HG02678 (cell line): ENCODE data around the gene HS3ST3B1.

ENCODE experiments used
- ATAC-seq: cut with Tn5 transposase; IDR thresholded peaks from one replicate; pipeline ENCODE4 v1.9.1; 2021; ENCODE audit warnings: mild to moderate bottlenecking, moderate library complexity; ENCODE audit not compliant: unreplicated experiment

HS3ST3B1 gene

DNA sequence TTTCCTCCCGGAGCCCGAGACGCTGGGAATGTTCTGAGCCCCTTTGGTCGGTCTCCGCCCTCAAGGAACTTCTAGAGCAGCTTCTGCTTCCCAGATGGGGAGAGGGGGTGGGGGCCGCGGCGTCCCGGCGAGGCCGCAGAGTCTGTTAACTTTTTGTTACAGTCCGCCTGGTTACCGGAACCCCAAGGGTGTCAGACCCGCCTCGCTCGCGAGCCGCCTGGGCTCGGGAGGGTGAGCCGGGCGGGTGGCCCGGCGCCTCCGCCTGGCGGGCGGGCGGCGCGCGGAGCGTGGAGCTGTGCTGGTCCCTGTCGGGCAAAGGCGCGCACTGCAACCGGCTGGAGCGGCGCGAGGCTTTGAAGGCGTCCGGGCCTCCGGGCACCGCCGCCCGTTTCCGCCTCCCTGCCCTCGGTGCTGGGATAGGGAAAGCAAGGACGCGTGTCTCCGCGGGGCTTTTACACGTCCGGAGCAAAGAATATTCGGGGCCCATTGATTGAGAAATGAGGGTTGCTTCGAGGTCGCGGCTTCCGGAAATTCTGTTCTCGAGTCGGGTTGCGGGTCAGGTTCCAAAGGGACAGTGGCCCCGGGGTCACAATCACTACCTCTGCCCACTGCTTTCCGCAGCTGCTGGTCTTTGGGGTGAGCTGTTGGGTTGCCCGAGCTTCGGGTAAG is 1.7 kb downstream of the HS3ST3B1 start:
- ATAC-seq = peak; percentile 71

DNA sequence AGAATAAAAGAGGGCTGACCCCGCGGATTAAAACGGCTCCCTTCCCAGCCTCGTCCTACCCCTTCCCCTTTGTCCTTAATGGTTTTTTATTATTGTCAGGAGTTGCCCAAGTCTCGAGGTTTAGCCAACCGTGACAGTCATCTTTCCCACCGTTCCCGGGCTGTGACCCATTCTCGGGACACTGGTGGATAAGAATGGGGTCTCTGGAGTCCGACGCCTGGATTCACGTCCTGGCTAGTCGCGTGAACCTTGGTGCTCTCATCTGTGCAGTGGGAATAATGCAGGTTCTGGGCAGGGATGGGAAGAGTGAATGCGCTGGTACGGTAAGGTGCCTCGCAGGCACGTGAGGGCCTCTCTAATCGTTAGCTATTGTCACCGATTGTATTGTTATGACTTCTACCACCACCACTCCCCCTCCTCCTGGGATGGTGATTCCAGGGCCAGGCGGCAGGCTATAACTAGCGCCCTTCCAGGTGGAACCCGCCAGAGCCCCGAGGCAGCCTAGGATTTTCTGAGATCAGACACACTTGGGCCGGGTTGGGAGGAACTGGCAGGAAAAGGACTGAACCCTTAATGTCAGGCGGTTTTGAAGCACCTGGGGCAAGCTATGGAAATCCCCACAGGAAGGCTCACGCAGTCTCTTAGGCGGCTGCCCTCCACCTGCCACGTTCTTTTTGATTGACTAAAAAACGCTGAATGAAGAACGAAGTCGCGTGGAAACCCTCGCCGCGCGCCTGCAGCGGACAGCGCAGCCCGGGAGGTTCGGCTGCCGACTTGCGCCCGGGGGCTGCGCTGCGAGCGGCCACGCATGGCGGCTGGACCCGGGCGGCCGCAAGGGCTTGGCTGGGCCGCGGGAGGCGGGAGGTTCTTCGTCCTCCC is 2.7 kb downstream of the HS3ST3B1 start:
- no peak for ATAC-seq

DNA sequence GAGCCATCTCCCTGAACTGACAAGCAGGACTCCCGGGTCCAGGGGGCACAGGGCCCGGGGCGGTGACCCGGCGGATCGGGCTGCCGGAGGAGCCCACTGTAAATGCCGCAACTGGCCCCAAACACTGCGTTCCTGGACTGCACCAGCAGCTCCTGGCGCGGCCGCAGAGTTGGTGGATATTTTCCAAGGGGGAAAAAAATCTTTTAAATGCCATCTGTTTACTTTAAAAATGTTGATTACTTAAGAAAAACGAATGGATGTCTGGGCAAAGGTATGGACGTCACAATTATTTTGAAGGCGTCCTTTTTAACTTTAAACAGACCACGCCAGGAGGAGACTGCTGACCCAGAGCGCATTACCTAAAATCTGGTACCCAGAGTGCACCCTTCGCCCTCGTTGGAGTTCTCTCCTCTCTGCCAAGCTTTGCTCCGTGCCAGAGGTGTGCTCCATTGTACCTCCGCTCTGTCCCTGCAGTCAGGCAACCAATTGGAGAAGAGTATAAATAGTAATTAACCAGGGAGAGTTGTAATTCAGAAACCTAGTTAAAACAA is 3.4 kb downstream of the HS3ST3B1 start:
- no peak for ATAC-seq

DNA sequence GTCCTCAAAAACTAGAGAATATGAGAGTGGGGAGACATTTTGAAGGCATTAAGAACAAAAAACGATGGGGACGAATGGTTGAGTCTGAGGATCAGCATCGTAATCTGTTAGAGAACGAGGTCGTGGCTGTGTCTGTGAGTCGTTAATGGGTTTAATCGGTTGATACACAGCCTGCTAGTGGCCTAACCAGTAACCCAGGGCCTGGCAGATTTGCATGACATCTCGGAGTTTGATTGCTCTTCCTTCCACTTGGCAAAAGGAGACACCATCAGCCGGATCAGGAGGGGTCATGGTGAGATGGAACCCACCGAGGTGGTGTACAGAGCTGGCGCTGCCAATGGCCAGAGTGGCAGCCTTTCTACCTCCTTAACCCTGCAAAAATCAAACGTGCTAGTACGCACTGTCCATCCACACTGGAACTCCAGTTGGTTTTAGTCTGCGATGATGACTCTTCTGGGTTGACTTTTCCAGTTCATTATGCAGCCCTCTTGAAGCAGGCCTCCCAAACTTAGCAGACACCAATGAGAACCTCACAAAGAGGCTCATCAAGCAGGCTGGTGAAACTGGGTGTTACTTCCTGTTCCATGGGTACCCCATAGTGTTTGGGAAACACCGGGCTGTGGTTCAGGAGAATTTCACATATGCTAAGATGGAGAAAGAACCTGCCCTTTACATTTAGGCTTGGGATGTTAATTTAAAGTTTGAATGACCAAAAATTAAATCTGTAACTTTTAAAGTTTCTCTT is 4.1 kb downstream of the HS3ST3B1 start:
- ATAC-seq = no peak

DNA sequence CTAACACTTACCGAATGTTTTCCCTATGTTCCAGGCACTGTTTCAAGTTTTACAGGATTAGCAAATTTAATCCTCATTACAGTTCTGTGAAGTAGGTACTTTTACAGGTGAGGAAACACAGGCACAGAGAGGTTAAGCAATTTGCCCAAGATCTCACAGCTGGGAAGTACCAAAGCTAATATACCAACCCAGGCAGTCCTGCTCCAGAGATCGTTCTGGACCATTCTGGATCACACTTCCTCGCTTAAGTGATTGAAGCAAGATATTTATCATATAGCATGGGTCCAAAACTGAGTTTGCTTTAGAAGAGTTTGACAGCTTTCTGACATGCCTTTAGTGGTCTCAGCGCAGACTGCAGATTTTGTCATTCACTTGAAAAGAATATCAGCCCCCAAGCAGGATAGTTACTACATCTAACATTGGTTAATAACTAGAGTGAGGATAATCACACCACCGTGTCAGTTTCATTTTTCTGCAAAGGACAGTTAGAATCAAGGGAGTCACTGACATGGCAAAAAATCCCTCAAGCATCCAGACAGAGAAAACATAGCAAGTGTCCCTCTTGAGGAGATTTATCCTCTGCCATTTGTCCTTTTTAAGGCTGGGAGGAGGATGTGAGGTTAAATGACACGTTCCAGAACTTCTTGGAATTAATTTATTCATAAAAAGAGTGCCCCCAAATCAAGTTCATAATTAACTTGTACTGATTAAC is 5.1 kb downstream of the HS3ST3B1 start:
- ATAC-seq = no peak

DNA sequence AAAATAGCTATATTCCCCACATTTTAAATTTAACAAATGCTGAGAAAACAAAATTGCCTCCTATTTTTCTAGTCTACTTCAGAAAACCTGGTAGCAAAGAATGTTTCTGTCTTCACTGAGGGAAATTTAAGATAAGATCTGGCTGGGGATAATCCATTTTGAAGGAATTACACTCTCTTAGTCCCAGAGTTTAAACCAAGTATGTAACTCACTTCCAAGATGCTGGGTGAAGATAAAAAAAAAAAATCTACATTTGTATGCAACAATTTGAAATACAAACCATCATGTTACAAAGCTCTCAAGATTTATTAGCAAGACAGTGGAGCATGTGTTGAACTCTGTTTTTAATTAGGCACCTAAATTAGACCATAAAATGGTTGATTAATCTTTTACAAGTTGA is 5.7 kb downstream of the HS3ST3B1 start:
- no peak for ATAC-seq

DNA sequence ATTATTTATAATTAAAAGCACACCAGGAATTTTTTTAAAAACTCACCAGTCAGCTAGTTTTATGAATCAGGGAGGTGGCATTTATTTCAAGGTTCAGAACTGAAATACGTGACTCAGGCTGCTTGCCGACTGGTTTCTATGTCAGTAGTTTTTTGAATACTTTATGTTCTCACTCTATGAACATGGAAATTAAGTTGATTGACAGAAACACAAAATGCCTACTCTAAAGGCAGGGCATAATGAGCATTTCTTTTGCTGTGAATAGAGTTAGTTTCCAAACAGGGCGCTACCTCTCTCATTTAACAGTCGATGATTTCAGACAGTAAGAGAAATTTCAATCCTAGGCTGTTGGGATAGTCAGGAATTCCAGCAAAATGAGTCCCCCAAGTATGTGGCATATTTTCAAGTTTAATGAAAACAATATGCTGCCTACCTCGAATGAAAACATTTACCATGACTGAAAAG is 6.7 kb downstream of the HS3ST3B1 start:
- ATAC-seq = no peak

DNA sequence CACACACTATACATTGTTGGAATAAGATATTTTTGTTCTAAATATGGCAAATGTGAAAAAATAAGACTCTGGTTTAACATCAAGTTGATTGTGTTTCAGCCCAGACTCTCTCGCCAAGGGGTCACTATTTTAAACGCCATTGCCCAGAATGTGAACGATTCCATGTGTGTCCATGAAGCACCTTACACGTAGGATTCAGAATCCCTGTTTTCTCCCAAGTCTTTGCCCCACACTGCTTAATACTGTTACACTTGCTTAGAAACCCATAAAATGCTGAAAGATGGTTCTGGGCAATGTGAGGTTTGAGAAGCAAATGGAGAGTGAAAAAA is 7.7 kb downstream of the HS3ST3B1 start:
- ATAC-seq = no peak

DNA sequence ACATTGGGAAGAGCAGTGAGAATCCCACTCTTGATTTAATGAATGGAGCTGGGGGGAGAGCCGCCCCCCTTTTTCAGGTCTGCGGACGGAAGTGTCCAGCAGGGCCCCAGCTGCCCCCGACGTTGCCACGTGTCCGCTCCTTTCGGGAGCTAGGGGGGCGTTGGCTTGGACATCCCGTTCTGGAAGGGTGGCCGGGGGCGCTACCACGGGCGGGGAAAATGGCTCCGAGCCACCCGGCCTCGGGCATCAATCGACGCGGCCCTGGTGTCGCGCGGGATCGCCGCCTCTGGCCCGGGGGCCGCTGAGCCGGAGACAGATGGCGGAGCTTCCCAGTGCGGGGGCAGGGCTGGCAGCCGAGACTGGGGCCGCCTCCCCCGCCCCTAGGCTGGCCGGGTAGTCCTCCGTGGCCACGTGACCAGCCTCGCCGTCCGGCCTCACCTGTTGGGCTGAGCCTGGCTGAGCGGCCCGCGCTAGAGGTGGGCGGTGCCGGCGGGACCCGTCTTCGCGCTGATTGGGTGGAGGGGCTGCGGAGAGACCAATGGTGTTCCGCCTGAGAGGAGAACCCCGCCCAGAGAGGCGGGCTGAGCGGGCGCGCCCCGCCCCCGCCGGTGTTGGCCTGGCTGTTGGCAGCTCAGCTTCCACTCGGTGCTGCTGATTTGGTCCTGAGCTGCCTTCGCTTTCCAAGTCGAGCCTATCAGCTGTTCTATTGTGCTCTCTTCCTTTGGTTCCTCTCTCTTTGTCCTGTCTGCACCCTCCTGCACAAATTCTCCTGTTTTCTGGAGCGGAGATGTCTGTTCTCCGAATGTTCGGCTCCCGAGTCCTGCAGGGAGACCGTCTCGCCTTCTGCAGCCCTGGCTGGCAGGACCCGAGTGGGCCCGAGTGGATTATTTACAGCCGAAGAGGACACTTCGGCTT is 8.3 kb downstream of the HS3ST3B1 start:
- peak; percentile 72 for ATAC-seq

DNA sequence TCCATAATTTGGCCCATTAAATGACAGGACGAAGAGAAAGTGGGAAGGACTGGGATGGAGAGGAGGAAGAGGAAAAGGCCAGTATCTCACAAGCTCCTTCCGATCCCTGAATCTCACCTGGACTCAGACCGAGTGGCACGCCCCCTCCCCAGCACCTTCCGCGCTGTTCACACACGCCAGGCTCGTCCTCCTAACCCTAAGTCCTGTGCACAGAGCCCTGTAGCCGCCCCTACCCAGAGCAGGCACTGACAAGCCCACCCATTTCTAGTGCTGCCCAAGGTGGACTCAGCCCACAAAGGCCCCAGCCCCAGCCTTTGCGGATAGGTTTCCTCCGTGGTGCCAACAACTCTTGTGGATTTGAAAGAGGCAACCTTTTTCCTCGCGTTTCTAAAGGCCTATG is 9.2 kb downstream of the HS3ST3B1 start:
- no peak for ATAC-seq

DNA sequence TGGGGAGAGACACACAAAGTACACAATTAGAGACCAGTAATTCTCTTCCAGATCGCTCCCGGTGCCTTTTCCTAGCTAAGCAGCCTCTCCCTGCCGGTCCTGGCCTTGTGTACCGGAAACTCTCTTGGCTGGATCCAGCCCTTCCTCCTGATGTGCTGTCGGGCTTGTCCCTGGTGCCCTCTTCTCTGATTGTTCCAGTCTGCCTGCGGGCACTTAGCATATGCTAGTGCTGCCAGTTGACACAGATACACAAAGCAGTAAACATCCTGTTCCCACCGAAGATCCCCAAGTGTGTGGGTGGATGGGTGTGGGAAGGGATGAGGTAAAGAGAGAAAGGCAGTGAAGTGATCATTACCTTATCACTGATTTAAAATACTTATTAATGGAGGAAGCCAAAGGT is 9.7 kb downstream of the HS3ST3B1 start:
- no peak for ATAC-seq

DNA sequence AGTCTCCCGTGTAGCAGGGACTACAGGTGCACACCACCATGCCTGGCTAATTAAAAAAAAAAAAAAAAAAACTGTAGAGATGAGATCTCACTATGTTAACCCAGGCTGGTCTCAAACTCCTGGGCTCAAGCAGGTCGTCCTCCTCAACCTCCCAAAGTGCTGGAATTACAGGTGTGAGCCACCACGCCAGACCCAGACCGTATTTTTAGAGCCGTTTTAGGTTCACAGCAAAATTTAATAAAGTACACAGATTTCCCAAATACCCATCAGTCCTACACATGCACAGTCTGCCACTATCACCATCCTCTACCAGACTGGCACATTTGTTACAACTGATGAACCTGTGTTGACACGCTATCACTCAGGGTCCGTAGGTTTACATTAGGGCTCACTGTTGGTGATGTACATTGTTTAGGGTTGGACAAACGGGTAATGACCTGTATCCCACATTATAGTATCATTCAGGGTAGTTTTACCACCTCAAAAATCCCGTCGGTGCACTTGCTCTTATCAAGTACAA is 10.4 kb downstream of the HS3ST3B1 start:
- ATAC-seq = no peak

DNA sequence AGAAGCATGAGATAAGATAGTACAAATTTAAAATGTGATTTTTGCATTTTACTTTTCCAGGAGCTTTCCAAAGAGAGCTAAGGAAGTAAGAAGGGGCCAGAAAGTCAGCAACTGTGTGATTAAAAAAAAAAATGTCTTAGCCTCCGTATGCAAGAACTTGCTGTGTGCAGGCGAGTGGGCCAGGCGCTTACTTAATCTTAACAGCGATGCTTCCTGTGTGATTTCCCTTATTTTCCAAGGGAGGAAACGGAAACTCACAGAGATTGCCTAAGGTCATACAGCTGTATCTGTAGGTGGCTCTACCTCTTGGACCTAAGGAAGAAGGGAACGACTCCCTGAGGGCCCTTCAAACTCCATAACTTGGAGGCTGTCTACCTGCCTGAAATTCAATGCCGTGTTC is 11.1 kb downstream of the HS3ST3B1 start:
- ATAC-seq = no peak

DNA sequence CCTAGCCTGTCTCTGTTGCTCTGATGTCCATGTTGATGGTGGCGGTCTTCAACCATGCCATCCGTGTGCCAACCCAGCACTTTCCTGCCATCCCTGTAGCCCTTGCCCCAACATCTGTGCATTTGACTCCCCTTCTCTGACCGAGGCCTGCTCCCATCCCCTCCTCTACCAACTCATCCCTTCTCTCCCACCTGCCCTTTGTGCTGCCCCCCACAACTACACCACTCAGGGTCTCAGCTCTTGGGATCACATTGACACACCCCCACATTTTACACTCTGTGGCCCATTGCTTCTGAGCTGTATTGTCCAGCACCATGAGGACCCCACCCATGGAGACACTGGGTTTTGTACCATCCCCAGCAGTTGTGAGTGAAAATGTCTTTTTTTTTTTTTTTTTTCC is 11.6 kb downstream of the HS3ST3B1 start:
- ATAC-seq = no peak

DNA sequence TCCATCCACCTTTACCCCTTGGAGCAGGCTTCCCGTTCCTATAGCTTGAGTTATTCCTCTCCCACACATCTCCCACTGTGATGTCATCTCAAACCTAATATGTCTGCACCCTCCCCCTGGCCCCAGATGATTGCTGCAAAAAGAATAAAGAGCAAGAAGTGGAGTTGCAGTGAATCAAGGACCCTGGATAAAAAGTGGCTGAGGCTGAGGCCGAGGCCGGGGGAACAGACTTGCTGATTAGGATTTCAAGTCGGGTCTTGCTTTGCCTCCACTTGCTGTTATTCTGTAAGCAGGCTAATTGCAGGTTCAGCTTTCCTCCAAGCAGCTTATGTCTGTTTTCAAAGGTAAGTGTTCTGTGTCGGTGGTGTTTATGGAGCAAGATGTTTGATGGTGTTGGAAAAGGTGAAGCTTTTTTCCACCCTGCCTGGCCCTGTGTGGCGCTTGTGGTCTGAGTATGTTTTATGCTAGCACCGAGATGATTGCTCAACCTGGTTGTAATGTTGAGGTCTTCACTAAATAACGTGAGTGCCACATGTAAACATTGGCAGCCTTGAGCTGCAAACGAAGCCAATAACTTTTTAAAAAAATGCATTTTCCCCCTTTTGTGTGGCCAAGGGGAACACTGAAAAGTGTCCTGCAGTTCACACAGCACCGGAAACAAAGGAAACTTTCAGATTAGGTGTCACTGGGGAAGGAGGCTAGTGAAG is 15.4 kb downstream of the HS3ST3B1 start:
- no peak for ATAC-seq

DNA sequence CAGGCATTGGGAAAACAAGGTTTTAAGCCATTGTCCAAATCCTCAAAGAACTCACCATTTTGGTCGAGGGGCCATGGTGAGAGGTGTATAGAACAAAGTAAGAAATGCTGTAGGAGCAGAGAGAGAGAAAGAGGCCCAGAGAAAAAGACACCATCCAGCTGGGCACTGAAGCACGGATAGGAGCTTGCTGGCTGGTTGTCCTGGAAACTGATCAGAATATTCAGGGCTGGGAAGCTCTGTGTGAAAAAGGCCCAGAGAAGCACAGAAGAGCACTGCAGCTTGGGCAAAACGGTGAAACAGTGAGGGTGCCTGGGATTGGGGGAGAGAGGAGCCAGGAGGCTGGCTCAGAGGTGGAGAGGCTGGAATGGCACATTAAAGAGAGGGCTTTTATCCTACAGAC is 16.5 kb downstream of the HS3ST3B1 start:
- no peak for ATAC-seq

DNA sequence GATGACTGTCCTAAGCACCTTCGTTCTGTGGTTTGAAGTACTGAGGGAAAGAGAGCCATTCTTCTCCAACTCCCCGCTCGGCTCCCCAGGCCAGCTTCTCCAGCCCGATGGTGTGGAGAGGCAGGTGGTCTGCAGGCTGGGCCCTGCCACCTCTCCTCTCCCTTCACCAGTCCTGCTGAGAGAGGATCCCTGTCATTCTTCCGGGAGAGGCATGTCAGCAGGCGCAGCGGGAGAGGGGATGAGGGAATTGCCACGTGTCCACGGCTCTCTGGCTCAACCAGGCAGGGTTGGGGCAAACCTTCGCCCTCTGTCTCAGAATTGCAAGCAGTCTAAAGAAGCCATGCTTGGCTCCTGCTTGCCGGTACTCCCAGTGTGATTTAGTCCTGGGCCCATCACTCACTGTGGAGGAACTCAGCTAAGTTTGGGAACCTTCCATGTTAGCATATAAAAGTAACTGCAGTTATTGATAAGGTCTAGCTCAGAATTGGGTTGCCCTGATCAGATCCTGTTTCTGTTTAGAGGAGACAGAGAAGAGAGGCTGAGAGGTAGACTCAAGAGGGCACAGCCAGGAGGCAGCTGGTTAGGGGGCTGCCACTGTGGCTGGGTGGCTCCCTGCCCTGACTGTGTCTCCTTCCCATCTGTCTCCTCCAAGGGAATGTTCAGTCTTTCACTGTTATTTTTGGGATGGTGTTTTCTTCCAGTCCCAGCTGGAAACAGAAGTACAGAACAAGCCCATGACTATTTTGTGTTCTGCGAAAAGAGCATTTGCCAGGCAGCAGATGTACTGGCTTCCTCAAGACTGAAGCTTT is 17.4 kb downstream of the HS3ST3B1 start:
- ATAC-seq = no peak

DNA sequence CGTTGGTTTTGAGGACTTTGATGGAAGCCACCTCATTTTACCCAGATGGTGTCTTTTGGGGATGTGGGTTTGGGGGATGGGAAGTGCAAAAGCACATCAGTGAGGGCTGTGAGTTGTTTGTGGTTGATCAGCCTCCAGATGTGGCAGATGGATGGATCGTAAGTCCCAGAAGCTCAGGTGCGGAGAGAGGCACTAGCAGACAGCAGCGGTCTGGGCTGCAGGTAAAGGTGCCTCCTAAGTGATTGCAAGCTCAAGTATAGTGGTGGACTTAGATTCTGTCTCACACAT is 18.0 kb downstream of the HS3ST3B1 start:
- no peak for ATAC-seq
